ENCODE results near the gene PTTG1.

The PTTG1 gene

GRCh38 chr5:160471761-160472160 is 50.1 kb downstream of the PTTG1 start:
- H3K4me3 ChIP-seq (ENCODE audit: low read depth in 1 of 2, low read length in 2 of 2), result no peak overlapping the region
- no peaks in the 10 kb centered on the region for H3K9me3 ChIP-seq (ENCODE audit: insufficient read depth, low read length, severe bottlenecking)
- no peaks in the 10 kb centered on the region for H3K36me3 ChIP-seq (ENCODE audit: insufficient read depth, low read length)
- no peaks in the 10 kb centered on the region for H4K20me1 ChIP-seq (ENCODE audit: insufficient read depth, low read length)
- TF ChIP-seq CTCF (IDR thresholded peaks at IDR 0.05; ENCODE audit: borderline replicate concordance, extremely low read depth, low read length, poor library complexity, severe bottlenecking), result no peak
- TF ChIP-seq EZH2 (IDR thresholded peaks at IDR 0.05; ENCODE audit: borderline replicate concordance, low read depth, low read length, severe bottlenecking), result no peak
- peak overlapping the region; percentile 18; the same call in 1 of the 2 replicates for H3K4me2 ChIP-seq (ENCODE audit: insufficient read depth, low read length)
- no peak for DNase-seq
- H2AFZ ChIP-seq (ENCODE audit: low read depth, low read length), result no peak overlapping the region
- H3K79me2 ChIP-seq (ENCODE audit: insufficient read depth, low read length), result peaks cover 3% of the 10 kb centered on the region; the same call in 1 of the 2 replicates
- H3K4me1 ChIP-seq (ENCODE audit: insufficient read depth, low read length), result peaks cover 53% of the 10 kb centered on the region
- ATAC-seq (ENCODE audit: insufficient read depth, low read depth), result no peak
- H3K9ac ChIP-seq (ENCODE audit: low read depth, low read length), result no peak overlapping the region
- H3K27ac ChIP-seq (ENCODE audit: low read length), result peak overlapping the region; percentile 13; the same call in 1 of the 2 replicates
- no peaks in the 10 kb centered on the region for H3K27me3 ChIP-seq (ENCODE audit: insufficient read depth, low read length, poor library complexity)

- ATAC-seq (ENCODE audit: insufficient read depth, low read depth), result no peak
- Histone ChIP-seq H3K4me1 (ENCODE audit: insufficient read depth, low read length) (peaks cover 45% of the 10 kb centered on the region), H2AFZ (ENCODE audit: low read depth, low read length) (no peak overlapping the region), H3K36me3 (ENCODE audit: insufficient read depth, low read length) (no peaks in the 10 kb centered on the region), H3K27me3 (ENCODE audit: insufficient read depth, low read length, poor library complexity) (no peaks in the 10 kb centered on the region), H3K27ac (ENCODE audit: low read length) (no peak overlapping the region), H3K4me3 (ENCODE audit: low read depth in 1 of 2, low read length in 2 of 2) (no peak overlapping the region), H4K20me1 (ENCODE audit: insufficient read depth, low read length) (no peaks in the 10 kb centered on the region), H3K79me2 (ENCODE audit: insufficient read depth, low read length) (peaks cover 3% of the 10 kb centered on the region; the same call in 1 of the 2 replicates), H3K4me2 (ENCODE audit: insufficient read depth, low read length) (no peak overlapping the region), H3K9ac (ENCODE audit: low read depth, low read length) (no peak overlapping the region), H3K9me3 (ENCODE audit: insufficient read depth, low read length, severe bottlenecking) (no peaks in the 10 kb centered on the region)
- TF ChIP-seq CTCF (IDR thresholded peaks at IDR 0.05; ENCODE audit: borderline replicate concordance, extremely low read depth, low read length, poor library complexity, severe bottlenecking) (no peak), EZH2 (IDR thresholded peaks at IDR 0.05; ENCODE audit: borderline replicate concordance, low read depth, low read length, severe bottlenecking) (no peak)
- DNase-seq, result no peak
These were observed 50.8 kb downstream of the PTTG1 start for GRCh38 chr5:160472482-160472881.

GRCh38 chr5:160473681-160474080 is 52.0 kb downstream of the PTTG1 start:
- no peak overlapping the region for H2AFZ ChIP-seq (ENCODE audit: low read depth, low read length)
- no peak overlapping the region for H3K27ac ChIP-seq (ENCODE audit: low read length)
- no peaks in the 10 kb centered on the region for H3K36me3 ChIP-seq (ENCODE audit: insufficient read depth, low read length)
- no peak overlapping the region for H3K9ac ChIP-seq (ENCODE audit: low read depth, low read length)
- no peak for TF ChIP-seq CTCF (IDR thresholded peaks at IDR 0.05; ENCODE audit: borderline replicate concordance, extremely low read depth, low read length, poor library complexity, severe bottlenecking)
- no peak for TF ChIP-seq EZH2 (IDR thresholded peaks at IDR 0.05; ENCODE audit: borderline replicate concordance, low read depth, low read length, severe bottlenecking)
- no peak overlapping the region for H3K4me3 ChIP-seq (ENCODE audit: low read depth in 1 of 2, low read length in 2 of 2)
- ATAC-seq (ENCODE audit: insufficient read depth, low read depth) (no peak), DNase-seq (no peak)
- no peaks in the 10 kb centered on the region for H3K9me3 ChIP-seq (ENCODE audit: insufficient read depth, low read length, severe bottlenecking)
- no peaks in the 10 kb centered on the region for H4K20me1 ChIP-seq (ENCODE audit: insufficient read depth, low read length)
- no peak overlapping the region for H3K4me2 ChIP-seq (ENCODE audit: insufficient read depth, low read length)
- H3K27me3 ChIP-seq (ENCODE audit: insufficient read depth, low read length, poor library complexity), result no peaks in the 10 kb centered on the region
- peaks cover 3% of the 10 kb centered on the region; the same call in 1 of the 2 replicates for H3K79me2 ChIP-seq (ENCODE audit: insufficient read depth, low read length)
- H3K4me1 ChIP-seq (ENCODE audit: insufficient read depth, low read length), result peaks cover 33% of the 10 kb centered on the region

- Histone ChIP-seq H3K27me3 (ENCODE audit: insufficient read depth, low read length, poor library complexity) (no peaks in the 10 kb centered on the region), H3K27ac (ENCODE audit: low read length) (no peak overlapping the region), H2AFZ (ENCODE audit: low read depth, low read length) (no peak overlapping the region), H3K4me2 (ENCODE audit: insufficient read depth, low read length) (no peak overlapping the region), H4K20me1 (ENCODE audit: insufficient read depth, low read length) (no peaks in the 10 kb centered on the region), H3K36me3 (ENCODE audit: insufficient read depth, low read length) (no peaks in the 10 kb centered on the region), H3K9ac (ENCODE audit: low read depth, low read length) (no peak overlapping the region), H3K4me3 (ENCODE audit: low read depth in 1 of 2, low read length in 2 of 2) (no peak overlapping the region), H3K79me2 (ENCODE audit: insufficient read depth, low read length) (0 out of 2 replicates have a peak, but pooled peaks cover under 1% of the 10 kb centered on the region), H3K9me3 (ENCODE audit: insufficient read depth, low read length, severe bottlenecking) (no peaks in the 10 kb centered on the region), H3K4me1 (ENCODE audit: insufficient read depth, low read length) (peaks cover 29% of the 10 kb centered on the region)
- no peak for ATAC-seq (ENCODE audit: insufficient read depth, low read depth)
- no peak for DNase-seq
- TF ChIP-seq EZH2 (IDR thresholded peaks at IDR 0.05; ENCODE audit: borderline replicate concordance, low read depth, low read length, severe bottlenecking) (no peak), CTCF (IDR thresholded peaks at IDR 0.05; ENCODE audit: borderline replicate concordance, extremely low read depth, low read length, poor library complexity, severe bottlenecking) (no peak)
These were observed 52.4 kb downstream of the PTTG1 start for GRCh38 chr5:160474084-160474483.

Measured in DND-41 (cell line).